GM21526 (cell line): Measurements from ENCODE around the gene ELAVL1.

ENCODE experiments used
- ATAC-seq: cut with Tn5 transposase; IDR thresholded peaks from one replicate; pipeline ENCODE4 v1.9.1; 2021; ENCODE audit warnings: moderate library complexity; ENCODE audit not compliant: unreplicated experiment, low FRiP score

ELAVL1 gene

DNA sequence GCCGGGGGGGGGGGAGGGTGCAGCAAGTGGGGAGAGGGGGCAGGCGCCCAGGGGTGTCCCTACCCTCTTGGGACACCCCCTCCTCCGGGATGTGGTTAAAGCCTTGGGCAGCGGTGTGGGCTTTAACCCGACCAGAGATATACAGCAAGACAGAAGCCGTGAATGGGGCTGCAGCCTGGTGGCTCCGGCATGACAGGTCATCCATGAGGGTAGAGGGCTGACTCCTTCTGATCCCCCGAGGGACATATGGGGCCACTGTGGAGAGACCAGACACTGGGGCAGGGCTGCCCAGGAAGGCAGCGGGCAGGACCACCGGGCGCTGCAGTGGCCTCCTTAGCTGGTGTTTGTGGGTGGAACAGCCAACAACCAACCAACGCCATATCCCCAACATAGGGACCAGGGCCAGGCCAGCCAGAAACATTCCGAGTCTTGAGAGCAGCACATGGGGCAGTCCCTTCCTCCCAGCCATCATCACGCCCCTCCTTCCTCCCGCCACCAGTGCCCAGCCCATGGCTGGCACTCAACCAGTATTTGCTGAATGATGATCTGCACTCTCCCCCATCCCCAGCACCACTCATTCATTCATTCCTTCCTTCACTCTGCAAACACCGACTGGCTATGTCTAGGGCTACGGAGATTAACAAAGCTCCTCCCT lies 18.2 kb downstream of the ELAVL1 start:
- ATAC-seq: no peak

DNA sequence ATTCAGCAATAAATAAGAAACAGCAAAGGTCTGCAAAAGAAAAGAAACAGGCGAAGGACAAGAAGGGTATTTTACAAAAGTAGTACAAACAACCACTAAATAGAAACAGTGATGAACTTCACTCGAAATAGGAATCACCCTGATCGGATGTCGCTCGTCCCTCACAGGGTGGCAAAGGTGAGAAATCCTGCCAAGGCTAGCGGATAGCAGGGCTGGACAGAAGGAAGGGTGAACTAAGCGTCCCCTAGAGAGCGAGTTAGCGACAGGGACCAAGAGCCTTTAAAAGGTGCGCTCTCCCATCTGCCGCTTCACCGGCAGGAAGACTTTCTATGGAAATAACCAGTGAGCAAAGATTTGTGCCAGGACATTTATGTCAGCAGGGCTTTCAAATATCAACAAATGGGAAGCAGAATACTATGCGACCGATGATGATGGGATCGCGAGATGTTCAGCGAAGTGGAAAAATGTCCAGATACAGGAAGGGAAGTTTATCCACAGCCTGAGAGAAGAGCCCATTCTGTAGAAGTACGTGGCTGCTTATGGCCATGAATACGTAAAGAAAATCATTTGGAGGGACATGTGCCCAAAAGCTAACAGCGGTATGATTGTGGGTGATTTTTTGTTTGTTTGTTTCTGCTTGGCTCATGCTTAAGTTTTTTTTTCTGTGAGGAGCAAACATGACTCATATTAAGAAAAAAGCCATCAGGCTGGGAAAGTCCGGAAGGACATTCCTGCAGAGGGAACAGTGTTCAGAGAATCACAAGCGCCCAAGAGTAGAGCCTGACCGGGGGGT lies 18.9 kb downstream of the ELAVL1 start:
- no peak for ATAC-seq

DNA sequence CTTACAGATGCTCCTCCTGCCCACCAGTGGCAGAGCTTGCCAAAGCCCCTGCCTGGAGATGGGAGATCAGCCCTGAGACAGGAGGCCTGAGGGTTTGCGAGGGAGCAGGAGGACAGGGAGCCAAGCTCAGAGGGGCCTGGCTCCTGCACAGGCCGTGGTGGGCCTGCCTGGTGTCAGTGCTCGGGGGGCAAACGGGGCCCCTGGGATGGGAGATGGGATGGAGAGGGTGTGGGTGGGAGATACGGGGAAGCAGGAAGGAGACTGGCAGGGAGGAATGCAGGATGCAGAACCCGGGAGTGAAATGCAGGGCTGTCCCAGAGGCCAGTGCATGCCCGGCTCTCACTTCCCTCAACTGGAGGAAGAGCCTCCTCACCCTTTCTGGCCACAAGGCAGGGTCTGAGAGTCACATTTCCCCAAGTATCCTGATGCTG lies 19.9 kb downstream of the ELAVL1 start:
- ATAC-seq: no peak

DNA sequence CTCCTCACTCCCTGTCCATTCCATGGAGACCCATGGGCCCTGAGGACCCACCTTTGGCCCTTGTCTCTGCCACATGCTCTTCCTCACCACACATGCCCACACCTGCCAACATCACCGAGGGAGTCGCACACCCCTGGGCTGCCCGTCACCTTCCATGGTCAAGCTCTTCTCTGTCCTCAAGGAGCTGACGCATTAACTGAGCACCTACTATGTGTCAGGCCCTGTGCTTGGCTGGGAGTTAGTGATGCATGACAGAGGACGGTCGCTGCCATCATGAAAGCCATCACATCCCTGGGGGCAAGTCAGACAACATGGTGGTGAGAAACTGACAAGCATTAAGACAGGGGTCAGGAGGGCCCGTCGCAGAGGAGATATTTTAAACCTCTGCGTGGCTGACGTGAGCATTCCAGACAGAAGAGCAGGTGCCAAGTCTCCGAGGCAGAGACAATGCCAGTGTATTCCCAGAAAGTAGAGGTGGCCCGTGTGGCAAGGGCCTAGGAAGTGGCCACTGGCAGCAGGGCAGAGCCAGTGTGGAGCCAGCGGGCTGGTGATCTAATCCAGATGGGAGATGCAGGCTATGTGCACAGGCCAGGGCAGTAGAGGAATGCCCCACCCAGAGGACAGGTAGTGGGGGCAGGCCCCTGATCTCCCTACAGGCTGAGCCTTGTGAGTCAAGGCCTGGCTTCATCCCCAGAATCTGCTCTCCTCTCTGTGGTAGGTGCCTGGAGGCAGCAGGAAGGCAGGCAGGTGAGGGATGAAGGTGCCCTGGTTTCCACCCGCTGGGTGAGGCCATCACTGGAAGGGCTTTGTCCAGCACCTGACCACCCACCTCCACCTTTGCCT lies 21.2 kb downstream of the ELAVL1 start:
- no peak for ATAC-seq

DNA sequence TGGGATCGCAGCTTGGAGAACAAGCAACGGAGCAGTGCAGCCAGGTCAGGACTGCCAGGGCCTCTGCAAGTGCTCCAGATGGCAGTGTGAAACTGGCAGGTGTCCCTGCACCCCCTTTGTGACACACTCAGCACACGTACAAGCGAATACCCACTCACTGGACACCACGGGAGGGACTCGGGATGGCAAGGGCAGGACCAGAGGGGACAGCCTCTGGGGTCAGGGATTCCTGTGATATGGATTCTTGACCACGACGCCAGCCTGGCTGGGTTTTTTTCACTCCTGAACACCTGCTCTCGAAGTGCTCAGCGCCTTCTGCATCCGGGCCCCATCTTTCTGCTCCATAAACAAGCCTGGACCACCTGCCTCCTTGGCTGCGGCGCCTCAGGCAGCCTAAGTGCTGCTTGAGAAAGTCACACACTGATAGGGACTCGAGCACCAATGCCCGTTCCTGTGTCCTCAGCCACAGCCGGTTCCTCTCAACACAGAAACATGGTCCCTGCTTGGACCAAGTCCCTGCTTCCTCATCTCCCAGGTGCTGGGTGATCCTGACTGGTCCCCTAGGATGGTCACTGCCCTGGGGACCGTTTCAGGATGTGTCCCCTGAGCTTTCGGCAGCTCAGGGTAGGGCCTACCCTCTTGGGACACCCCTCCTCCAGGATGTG lies 22.0 kb downstream of the ELAVL1 start:
- ATAC-seq: no peak

DNA sequence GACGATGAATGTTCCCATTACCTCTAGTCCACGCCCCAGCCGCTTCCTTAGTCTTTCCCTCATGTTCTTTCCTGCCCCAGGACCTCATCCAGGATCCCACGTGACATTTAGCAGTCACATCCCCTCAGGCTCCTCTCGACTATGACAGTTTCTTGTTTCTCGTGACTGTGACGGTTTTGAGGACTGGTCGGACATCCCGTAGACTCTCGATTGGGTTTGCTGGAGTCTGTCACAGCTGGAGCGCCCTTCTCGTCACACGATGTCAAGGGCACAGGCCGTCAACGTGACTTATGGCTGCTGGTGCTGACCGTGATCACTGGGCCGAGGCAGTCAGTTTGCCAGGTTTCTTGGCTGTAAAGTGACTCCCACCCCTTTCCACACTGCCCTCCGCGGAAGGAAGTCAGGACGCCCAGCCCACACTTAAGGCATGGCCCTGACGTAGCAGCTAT lies 22.8 kb downstream of the ELAVL1 start:
- no peak for ATAC-seq

DNA sequence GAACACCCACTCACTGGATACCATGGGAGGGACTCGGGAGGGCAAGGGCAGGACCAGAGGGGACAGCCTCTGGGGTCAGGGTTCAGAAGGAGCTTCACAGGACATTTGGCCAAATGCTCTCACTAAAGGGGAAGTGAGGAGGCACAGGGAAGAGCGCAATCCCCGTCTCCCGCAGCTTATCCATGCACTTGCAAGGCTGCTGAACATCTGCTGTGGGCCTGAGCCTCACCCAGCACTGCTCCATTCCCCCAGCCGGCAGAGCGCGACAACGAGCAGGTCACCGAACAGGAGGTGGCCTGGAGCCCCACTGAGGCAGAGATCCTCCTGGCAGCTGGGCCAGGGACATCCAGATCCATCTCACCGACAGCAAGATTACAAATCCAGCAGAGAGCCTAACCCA lies 23.3 kb downstream of the ELAVL1 start:
- ATAC-seq: no peak

DNA sequence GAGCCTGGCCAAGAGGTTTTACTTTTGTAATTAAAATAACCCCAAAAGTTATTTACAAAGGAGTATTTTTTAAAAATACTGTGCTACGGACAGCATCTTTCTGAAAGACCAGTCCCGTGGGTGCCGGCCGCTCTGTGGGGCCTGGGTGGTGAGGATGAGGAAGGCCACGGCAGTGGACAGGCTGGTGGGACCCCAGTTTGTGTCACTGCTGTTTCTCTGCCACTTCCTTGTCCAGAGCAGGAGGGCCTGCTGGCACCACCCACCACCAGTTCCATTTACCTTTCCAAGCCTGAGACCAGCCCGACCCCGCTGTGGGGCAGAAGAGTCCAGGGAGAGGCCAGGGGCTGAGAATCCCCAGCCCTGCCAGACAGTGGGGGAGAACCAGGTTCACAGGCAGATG lies 23.8 kb downstream of the ELAVL1 start:
- no peak for ATAC-seq

DNA sequence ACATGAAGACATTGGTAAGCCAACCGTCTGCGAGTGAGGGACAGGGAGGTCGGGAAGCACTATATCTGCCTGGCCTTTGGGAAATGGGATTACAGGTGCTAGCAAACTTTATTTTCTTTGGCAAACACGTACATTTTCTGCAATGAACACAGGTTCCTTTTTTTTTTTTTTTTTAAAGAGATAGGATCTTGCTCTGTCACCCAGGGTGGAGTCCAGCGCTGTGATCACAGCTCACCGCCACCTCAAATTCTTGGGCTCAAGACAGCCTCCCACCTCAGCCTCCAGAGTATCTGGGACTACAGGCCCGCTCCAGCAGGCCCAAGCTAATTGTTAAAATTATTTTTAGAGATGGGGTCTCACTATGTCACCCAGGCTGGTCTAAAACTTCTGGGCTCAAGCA lies 24.2 kb downstream of the ELAVL1 start:
- ATAC-seq: no peak

DNA sequence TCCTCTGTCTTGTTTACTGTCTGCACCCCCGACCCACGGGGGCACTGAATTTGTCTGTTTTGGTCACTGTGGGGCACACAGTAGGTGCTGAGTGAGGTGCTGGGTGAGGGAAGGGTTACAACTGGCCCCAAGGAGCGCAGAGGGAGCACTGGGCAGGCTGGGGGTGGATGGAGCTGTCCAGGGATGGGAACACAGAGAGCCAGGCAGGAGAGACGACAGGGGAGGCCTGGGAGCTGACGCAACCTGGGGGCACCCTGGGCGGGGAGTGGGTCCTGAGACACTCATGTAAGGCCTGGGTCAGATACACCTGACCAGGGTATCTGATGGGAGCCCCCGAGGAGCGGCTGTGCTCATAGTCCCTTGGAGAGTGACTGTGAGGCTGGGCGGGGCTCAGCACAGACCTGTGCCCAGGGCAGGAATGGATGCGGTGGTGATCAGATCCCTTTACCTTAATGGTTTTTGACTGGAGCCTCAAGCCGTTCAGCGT lies 24.8 kb downstream of the ELAVL1 start:
- no peak for ATAC-seq

DNA sequence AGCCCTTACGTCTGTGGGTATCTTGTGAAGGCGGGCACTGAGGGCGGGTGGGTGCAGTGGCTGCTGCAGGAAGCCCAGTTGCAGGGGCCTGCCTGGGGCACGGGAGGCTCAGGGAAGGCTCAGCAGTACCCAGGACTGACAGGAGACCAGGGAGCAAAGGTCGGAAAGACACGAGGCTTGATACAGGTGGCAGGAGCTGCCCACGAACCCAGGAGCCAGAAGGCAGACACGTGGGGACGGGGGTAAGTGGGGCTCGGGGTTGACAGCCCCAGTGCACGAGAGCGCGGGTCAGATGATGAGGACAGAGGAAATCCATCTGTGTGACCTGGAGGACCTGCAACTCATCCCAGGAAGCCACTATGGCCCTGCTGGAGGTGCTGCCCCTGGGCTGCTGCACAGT lies 25.3 kb downstream of the ELAVL1 start:
- ATAC-seq: no peak

DNA sequence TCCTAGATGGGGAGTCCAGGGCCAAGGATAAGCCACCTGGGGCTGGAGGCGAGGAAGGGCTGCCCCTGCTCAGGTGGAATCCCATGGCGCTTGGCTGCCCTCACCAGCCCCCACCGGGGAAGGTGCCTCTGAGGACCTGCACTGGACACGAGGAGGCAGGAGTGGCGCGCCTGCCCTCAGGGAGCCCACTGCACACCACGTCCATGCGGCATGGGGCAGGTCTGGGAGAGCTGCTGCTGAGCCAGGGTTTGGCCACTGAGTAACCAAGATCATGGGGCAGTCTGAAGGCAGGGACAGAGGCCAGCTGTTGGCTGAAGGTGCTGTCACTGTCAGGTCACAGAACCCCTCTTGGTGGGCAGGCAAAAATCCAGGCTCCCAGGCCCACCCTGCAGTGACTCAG lies 25.9 kb downstream of the ELAVL1 start:
- ATAC-seq: no peak

DNA sequence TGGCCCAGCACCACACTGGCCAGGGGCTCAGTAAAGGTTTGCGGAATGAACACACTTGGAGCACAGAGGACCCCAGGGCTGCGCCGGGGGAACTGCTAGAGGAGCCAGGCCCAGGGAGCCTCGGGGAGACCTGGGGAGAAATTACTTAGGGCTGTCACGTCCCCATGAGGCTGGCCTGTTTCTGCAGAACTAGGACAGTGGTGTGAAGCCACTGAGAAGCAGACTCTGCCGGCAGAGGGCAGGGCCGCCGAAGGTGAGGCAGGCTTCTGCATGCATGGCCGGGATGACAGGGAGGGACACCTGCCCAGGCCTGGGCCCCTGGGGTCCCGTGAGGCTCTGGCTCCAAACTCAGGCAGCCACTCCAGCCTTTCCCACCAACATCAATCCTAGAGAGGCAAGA lies 26.4 kb downstream of the ELAVL1 start:
- no peak for ATAC-seq

DNA sequence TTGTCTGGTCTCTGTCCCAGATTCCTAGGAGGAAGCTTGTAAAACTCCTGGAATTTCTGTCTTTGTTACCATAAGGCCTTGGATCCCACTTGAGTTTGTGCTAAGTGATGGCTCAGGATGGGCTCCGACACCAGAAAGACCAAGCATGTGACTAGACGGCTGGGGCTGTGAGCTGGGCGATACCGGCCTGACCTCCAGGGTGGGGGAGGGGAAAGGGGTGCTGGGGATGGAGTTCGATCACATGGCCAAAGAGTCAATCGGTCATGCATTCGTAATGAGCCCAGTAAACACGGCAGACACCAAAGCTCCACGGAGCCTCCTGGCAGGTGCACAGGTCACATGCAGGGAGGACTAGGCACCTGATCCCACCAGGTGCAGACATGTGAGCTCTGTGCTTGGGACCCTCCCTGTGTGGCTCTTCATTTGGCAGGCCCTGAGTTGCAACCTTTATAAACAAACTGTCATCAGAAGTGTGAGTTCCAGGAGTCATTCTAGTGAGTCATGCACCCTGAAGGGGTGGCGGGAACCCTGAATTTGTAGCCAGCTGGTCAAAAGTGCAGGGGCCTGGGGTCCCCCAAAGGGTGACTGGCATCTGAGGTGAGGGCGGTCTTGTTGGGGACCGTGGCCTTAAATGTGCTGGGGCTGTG lies 27.1 kb downstream of the ELAVL1 start:
- no peak for ATAC-seq

DNA sequence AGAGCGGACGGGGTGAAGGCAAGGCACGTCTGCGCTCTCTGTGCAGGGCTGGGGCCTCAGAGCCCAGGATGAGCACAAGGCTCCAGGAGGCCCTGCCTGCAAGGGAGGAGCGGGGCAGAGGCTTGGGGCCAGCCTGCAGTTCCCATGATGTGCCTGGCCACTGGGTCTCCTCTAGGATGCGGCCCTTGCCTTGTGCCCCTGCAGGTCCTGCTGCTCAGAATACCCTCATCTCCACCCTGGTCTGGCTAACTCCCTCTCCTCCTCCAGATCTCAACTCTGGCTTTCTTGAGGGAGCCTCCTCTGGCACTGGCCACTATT lies 27.8 kb downstream of the ELAVL1 start:
- ATAC-seq: no peak

DNA sequence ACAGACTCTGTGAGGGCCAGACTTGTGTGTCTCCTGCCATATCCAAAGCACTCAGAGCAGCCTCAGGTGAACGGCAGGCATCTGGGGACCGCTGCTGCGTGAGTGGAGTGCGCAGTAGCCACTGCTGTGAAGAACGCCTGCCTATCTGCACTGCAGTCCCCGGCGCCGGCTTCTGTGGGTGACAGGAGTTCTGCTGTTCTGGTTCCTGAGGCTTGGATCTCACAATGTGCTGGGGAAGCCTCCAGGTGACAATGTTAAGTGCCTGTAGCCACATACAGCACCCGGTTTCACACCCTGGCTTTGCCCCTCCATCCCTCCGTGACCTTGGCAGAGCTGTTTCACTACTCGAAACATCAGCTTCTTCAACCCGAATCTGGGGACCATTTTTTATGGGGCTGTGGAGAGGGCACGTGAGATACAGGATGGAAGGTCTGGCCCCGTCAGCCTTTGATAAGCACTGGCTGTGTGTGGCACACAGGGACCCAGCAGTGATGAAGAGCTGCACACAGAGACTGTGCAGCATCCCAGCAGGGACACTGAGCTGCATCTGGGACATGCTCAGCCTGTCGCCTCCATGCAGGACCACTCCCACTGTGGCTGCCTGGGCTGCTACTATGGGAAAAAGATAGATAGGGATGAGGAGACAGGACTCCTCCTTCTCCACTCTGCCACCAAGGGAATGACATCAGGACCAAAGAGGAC lies 28.3 kb downstream of the ELAVL1 start:
- no peak for ATAC-seq

DNA sequence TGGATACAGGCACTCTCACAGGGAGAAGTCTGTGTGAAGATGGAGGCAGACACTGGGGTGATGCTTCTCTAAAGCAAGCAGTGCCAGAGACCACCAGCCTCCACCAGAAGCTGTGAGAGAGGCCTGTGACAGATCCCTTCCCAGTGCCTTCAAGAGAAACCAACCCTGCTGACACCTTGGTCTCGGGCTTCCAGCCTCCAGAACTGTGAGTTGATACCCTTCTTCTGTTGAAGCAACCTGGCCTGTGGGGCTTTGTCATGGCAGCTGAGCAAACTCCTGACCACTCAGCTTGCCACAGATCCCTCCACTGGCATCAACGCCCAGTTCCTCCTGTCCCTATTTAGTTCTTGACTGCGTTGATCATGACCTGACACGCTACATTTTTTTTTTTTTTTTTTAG lies 29.0 kb downstream of the ELAVL1 start:
- ATAC-seq: no peak

DNA sequence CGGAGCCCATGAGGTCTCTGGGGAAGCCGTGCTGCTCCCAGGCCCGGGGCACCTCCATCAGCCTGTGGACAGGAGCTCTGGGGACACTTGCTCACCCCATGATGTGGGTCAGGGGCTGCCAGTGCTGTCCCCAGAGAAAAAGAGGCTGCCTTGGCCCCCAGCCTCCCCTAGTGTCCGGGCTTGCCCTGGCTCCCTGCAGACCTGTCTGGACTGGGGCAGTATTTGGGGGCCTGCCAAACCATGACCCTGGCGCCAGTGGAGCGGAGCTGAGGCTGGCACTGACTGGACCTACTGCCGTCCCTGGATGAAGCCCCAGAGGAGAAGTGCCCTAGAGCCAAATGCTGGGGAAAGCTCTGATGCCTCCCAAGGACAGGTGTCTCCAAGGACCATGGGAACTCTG lies 30.4 kb downstream of the ELAVL1 start:
- no peak for ATAC-seq

DNA sequence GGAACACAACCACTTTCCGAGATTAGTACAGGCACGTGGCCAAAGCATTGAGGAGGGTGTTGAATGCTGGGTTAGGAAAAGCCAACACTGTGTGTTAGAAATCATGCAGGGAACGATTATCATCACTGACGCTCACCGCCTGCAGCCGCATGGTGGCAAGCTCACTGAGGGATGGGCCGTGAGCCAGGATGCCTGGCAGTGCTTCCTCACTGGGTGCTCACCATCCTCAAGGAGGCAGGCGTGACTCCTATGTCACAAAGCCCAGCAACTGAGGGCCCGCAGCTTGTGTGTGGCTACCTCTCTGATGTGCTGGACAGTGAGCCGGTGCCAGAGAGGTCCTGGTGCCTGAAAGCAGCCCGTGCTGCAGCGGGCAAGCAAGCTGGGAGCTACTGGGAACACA lies 31.6 kb downstream of the ELAVL1 start:
- no peak for ATAC-seq
